Measurements from ENCODE around the gene ANAPC4. TPM values are rescaled to one million over a fixed set of nuclear protein-coding genes. Genes with fewer than 3 reads are reported as not detected.
A peak's percentile ranks its signal among the peaks of the same experiment; 100 is the strongest.

Gene ANAPC4
- total and polyA plus RNA-seq, 4 donors: 25.3 to 56.3 (median 35.2) TPM

DNA sequence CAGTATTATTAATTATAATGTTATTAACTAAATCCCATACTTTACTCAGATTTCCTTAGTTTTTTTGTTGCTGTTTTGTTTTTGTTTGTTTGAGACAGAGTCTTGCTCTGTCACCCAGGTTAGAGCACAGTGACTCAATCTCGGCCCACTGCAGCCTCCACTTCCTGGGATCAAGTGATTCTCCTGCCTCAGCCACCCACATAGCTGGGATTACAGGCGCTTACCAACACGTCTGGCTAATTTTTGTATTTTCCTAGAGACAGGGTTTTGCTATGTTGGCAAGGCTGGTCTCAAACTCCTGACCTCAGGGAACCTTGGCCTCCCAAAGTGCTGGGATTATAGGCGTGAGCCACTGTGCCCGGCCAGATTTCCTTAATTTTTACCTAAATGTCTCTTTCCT is 72.2 kb downstream of the ANAPC4 start:
- DNase-seq (no peak), ATAC-seq (ENCODE audit: low FRiP score) (no peak)
- intact Hi-C loops (cut with DNase I): no loop called here

DNA sequence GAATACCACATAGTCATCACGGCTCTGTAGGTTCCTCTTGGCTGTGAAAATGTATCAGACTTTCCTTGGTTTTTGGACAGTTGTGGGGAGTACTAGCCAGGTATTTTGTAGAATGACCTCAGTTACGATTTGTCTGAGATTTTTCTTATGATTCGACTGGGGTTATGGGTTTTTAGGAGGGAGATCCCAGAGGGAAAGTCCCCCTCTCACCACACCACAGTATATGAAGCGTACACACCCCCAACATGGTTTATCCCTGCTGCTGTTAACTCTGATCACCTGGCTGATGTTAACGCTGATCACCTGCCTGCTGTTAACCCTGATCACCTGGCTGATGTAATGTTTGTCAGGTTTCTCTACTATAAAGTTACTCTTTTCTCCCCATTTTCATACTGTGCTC is 72.6 kb downstream of the ANAPC4 start:
- intact Hi-C loops (cut with DNase I): no loop called here
- H3K27me3 ChIP-seq (ENCODE audit: control insufficient read depth in 1 of 2, insufficient read depth in 2 of 2, low read length in 1 of 2): no peaks in the 10 kb centered on the region
- no peaks in the 10 kb centered on the region for H3K36me3 ChIP-seq (ENCODE audit: control insufficient read depth in 1 of 2, insufficient read depth in 2 of 2, low read length in 1 of 2)
- no peak overlapping the region for H3K27ac ChIP-seq (ENCODE audit: low read depth in 1 of 2, low read length in 2 of 2)
- no peaks in the 10 kb centered on the region for H3K9me3 ChIP-seq (ENCODE audit: control insufficient read depth, low read length)
- no peak overlapping the region for H3K4me3 ChIP-seq (ENCODE audit: low read length in 2 of 2)
- WGBS, 2 donors: 87 to 94% methylated on average over 5 of the region's 5 CpGs
- ATAC-seq (ENCODE audit: low FRiP score) (no peak), DNase-seq (no peak)
- no peaks in the 10 kb centered on the region for H3K4me1 ChIP-seq (ENCODE audit: control insufficient read depth in 1 of 2, insufficient read depth in 2 of 2, low read length in 2 of 2)

More for the DNA sequence above, 72.2 kb downstream of the ANAPC4 start:
- Histone ChIP-seq H3K27me3 (ENCODE audit: control insufficient read depth in 1 of 2, insufficient read depth in 2 of 2, low read length in 1 of 2) (no peaks in the 10 kb centered on the region), H3K27ac (ENCODE audit: low read depth in 1 of 2, low read length in 2 of 2) (no peak overlapping the region), H3K9me3 (ENCODE audit: control insufficient read depth, low read length) (no peaks in the 10 kb centered on the region), H3K4me3 (ENCODE audit: low read length in 2 of 2) (no peak overlapping the region), H3K4me1 (ENCODE audit: control insufficient read depth in 1 of 2, insufficient read depth in 2 of 2, low read length in 2 of 2) (no peaks in the 10 kb centered on the region), H3K36me3 (ENCODE audit: control insufficient read depth in 1 of 2, insufficient read depth in 2 of 2, low read length in 1 of 2) (no peaks in the 10 kb centered on the region)
- 77 to 78% methylated on average over 5 of the region's 5 CpGs for WGBS, 2 donors

DNA sequence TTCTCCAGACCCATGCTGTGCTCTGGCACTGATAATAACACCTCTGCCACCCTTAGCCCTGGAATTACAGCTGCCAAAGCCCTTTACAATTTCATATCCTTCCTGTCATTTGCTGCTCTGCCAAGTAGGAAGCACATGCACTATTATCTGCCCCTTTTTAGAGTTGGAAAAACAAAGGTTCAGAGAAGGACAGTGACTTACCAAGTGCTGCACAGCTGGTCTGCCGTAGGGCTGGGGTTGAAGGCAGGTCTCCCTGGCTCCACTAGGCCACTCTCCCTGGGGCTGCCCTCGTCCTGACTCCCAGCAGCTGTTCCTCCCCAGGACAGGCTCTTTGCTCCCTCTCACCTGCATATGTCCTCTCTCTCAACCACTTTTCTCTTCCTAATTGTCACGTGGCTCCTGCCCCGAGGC is 73.4 kb downstream of the ANAPC4 start:
- H3K9me3 ChIP-seq (ENCODE audit: control insufficient read depth, low read length): no peaks in the 10 kb centered on the region
- intact Hi-C loops (cut with DNase I): no loop called here
- no peaks in the 10 kb centered on the region for H3K27me3 ChIP-seq (ENCODE audit: control insufficient read depth in 1 of 2, insufficient read depth in 2 of 2, low read length in 1 of 2)
- WGBS, 2 donors: 88% methylated on average over 4 of the region's 4 CpGs
- no peak overlapping the region for H3K27ac ChIP-seq (ENCODE audit: low read depth in 1 of 2, low read length in 2 of 2)
- no peaks in the 10 kb centered on the region for H3K4me1 ChIP-seq (ENCODE audit: control insufficient read depth in 1 of 2, insufficient read depth in 2 of 2, low read length in 2 of 2)
- ATAC-seq (ENCODE audit: low FRiP score) (no peak), DNase-seq (no peak)
- H3K36me3 ChIP-seq (ENCODE audit: control insufficient read depth in 1 of 2, insufficient read depth in 2 of 2, low read length in 1 of 2): no peaks in the 10 kb centered on the region
- no peak overlapping the region for H3K4me3 ChIP-seq (ENCODE audit: low read length in 2 of 2)

DNA sequence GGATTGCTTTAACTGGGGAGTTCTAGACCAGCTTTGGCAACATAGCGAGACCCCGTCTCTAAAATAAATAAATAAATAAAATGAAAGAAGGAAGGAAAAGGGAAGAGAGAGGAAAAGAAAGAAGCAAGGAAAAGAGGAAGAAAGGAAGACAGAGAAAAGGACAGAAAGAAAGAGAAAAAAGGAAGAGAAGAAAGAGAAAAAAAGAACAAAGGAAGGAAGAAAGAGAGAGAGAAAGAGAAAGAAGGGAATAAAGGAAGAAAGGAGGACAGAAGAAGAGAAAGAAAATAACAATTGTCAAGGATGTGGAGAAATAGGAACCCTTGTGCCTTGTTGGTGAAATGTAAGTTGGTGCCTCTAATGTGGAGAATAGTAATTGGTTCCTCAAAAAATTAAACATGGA is 74.6 kb downstream of the ANAPC4 start:
- Histone ChIP-seq H3K9me3 (ENCODE audit: control insufficient read depth, low read length) (no peaks in the 10 kb centered on the region), H3K4me1 (ENCODE audit: control insufficient read depth in 1 of 2, insufficient read depth in 2 of 2, low read length in 2 of 2) (no peaks in the 10 kb centered on the region), H3K27me3 (ENCODE audit: control insufficient read depth in 1 of 2, insufficient read depth in 2 of 2, low read length in 1 of 2) (no peaks in the 10 kb centered on the region), H3K4me3 (ENCODE audit: low read length in 2 of 2) (no peak overlapping the region), H3K36me3 (ENCODE audit: control insufficient read depth in 1 of 2, insufficient read depth in 2 of 2, low read length in 1 of 2) (no peaks in the 10 kb centered on the region), H3K27ac (ENCODE audit: low read depth in 1 of 2, low read length in 2 of 2) (no peak overlapping the region)
- DNase-seq: no peak
- ATAC-seq (ENCODE audit: low FRiP score): no peak
- 95 to 98% methylated on average over 2 of the region's 2 CpGs for WGBS, 2 donors
- intact Hi-C loops (cut with DNase I): no loop called here

DNA sequence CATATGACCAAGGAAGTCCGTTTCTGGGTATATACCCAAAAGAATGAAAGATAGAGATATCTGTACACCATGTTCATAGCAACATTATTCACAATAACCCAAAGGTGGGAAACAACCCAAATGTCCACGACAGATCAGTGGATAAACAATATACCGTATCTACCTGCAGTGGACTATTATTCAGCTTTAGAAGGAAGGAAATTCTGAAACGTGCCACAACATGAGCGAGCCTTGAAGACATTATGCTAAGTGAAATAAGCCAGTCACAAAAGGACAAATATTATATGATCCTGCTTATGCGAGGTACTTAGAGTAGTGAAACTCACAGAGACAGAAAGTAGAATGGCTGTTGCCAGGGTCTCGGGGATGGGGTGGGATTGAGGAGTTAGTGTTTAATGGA is 75.0 kb downstream of the ANAPC4 start:
- no peaks in the 10 kb centered on the region for H3K4me1 ChIP-seq (ENCODE audit: control insufficient read depth in 1 of 2, insufficient read depth in 2 of 2, low read length in 2 of 2)
- intact Hi-C loops (cut with DNase I): no loop called here
- no peak overlapping the region for H3K27ac ChIP-seq (ENCODE audit: low read depth in 1 of 2, low read length in 2 of 2)
- ATAC-seq (ENCODE audit: low FRiP score) (no peak), DNase-seq (no peak)
- 92 to 93% methylated on average over 7 of the region's 7 CpGs for WGBS, 2 donors
- no peaks in the 10 kb centered on the region for H3K36me3 ChIP-seq (ENCODE audit: control insufficient read depth in 1 of 2, insufficient read depth in 2 of 2, low read length in 1 of 2)
- no peaks in the 10 kb centered on the region for H3K9me3 ChIP-seq (ENCODE audit: control insufficient read depth, low read length)
- no peaks in the 10 kb centered on the region for H3K27me3 ChIP-seq (ENCODE audit: control insufficient read depth in 1 of 2, insufficient read depth in 2 of 2, low read length in 1 of 2)
- no peak overlapping the region for H3K4me3 ChIP-seq (ENCODE audit: low read length in 2 of 2)

DNA sequence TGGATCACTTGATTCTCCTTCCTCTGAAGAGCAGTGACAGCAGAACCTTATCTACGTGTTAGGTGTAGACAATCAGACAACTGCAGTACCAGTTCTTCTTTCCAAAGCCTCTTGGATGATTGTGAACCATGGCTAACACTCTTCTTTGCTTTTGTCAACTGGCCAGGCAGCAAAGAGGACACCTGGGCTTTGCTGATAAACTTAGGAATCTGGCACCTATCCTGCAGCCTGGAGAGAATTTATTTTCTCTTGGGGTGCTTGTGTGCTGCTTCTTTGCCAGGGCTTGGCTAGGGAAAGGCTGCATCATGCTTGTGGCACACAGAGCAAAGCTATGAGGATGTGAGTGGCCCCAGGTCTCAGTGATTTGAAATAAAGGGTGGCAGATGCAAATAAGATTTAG is 77.4 kb downstream of the ANAPC4 start:
- H3K4me3 ChIP-seq (ENCODE audit: low read length in 2 of 2): no peak overlapping the region
- no peaks in the 10 kb centered on the region for H3K36me3 ChIP-seq (ENCODE audit: control insufficient read depth in 1 of 2, insufficient read depth in 2 of 2, low read length in 1 of 2)
- no peaks in the 10 kb centered on the region for H3K27me3 ChIP-seq (ENCODE audit: control insufficient read depth in 1 of 2, insufficient read depth in 2 of 2, low read length in 1 of 2)
- no peak overlapping the region for H3K27ac ChIP-seq (ENCODE audit: low read depth in 1 of 2, low read length in 2 of 2)
- intact Hi-C loops (cut with DNase I): no loop called here
- no peaks in the 10 kb centered on the region for H3K4me1 ChIP-seq (ENCODE audit: control insufficient read depth in 1 of 2, insufficient read depth in 2 of 2, low read length in 2 of 2)
- ATAC-seq (ENCODE audit: low FRiP score): no peak
- DNase-seq: no peak
- 72 to 75% methylated on average over 1 of the region's 1 CpG for WGBS, 2 donors
- H3K9me3 ChIP-seq (ENCODE audit: control insufficient read depth, low read length): no peaks in the 10 kb centered on the region

DNA sequence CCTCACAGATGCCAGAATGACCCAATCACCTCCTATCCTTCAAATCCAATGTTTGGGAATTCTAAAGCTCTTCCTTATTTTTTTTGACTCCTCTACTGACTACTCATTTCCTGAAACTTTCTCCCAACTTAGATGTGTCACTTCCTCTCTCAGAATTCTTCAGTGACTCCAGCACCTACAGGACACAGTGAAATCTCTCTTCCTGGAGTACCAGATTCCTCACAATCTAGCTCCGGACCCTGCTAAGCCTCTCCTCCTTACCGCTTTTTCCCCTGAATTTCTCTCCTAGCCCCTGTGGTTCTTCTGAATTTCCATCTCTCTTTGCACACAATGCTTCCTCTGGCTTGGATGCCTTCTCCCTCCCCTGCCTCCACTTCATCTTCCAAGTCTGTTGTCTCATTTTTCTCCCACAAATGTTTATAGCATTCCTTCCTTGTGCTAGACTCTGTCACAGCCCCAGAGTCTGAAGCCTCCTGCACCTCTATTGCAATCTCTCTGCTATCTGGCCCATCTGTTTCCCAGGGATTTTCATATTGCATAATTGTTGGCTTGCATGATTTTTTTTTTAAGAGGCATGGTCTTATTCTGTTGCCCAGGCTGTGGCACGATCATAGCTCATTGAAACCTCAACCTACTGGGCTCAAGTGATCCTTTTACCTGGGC is 80.1 kb downstream of the ANAPC4 start:
- intact Hi-C loops (cut with DNase I): no loop called here
- no peaks in the 10 kb centered on the region for H3K36me3 ChIP-seq (ENCODE audit: control insufficient read depth in 1 of 2, insufficient read depth in 2 of 2, low read length in 1 of 2)
- no peak for DNase-seq
- H3K27me3 ChIP-seq (ENCODE audit: control insufficient read depth in 1 of 2, insufficient read depth in 2 of 2, low read length in 1 of 2): no peaks in the 10 kb centered on the region
- H3K4me1 ChIP-seq (ENCODE audit: control insufficient read depth in 1 of 2, insufficient read depth in 2 of 2, low read length in 2 of 2): no peaks in the 10 kb centered on the region
- H3K27ac ChIP-seq (ENCODE audit: low read depth in 1 of 2, low read length in 2 of 2): no peak overlapping the region
- H3K9me3 ChIP-seq (ENCODE audit: control insufficient read depth, low read length): no peaks in the 10 kb centered on the region
- no peak overlapping the region for H3K4me3 ChIP-seq (ENCODE audit: low read length in 2 of 2)
- WGBS, 2 donors: 81 to 85% methylated on average over 3 of the region's 3 CpGs
- ATAC-seq (ENCODE audit: low FRiP score): no peak

DNA sequence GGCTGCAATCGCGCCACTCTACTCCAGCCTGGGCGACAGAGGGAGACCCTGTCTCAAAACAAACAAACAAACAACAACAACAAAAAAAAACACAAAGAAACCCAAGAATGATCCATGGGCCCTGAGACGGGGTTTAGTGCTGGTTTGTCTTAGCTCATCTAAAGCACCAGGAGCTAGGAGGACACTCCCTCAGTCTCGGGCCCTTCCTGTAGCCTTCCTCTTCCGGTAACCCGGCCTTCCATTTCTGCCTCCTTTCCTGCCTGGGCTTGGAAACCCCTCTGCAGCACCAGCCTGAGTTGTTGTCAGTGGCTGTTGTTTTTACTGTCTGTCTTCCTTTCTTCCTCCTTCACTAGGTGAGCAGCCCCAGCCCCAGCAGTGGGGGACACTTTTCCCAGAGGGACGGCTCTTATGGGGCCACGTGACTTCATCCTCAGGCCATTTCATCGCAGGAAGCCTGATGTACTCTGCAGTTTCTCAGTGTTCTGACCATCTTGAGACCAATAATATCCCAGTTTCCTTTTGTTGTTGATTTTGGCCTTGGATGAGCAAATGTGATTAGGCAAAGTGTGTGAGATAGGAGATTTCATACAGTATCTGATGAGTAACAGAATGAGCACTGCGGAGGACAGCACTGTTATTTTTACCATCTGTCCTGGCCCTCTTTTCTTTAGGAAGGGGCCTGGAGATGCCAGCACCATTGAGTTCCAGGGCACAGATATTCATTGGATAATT is 90.1 kb downstream of the ANAPC4 start:
- Histone ChIP-seq H3K27me3 (ENCODE audit: control insufficient read depth in 1 of 2, insufficient read depth in 2 of 2, low read length in 1 of 2) (no peaks in the 10 kb centered on the region), H3K36me3 (ENCODE audit: control insufficient read depth in 1 of 2, insufficient read depth in 2 of 2, low read length in 1 of 2) (no peaks in the 10 kb centered on the region), H3K27ac (ENCODE audit: low read depth in 1 of 2, low read length in 2 of 2) (no peak overlapping the region), H3K4me1 (ENCODE audit: control insufficient read depth in 1 of 2, insufficient read depth in 2 of 2, low read length in 2 of 2) (no peaks in the 10 kb centered on the region), H3K9me3 (ENCODE audit: control insufficient read depth, low read length) (no peaks in the 10 kb centered on the region), H3K4me3 (ENCODE audit: low read length in 2 of 2) (no peak overlapping the region)
- intact Hi-C loops (cut with DNase I): no loop called here
- peak; percentile 47 for ATAC-seq (ENCODE audit: low FRiP score)
- no peak for DNase-seq
- 59 to 71% methylated on average over 11 of the region's 11 CpGs for WGBS, 2 donors

DNA sequence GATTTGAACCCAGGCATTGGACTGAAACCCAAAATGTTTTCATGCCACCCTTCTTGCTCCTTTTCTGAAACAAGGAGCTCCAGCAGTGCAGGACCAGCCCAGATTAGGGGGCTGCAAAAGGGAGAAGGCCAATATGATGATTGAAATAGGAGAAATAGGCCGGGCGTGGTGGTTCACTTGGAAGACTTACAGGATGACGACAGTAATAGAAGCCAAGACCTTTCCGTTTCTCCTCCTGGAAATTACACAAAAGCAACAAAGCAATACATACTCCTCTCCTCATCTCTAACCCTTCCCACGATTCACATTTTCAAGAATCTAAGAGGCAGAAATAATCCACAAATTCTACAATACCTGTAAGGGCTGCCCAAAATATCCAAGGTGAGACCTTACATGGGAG is 90.8 kb downstream of the ANAPC4 start:
- no peaks in the 10 kb centered on the region for H3K36me3 ChIP-seq (ENCODE audit: control insufficient read depth in 1 of 2, insufficient read depth in 2 of 2, low read length in 1 of 2)
- ATAC-seq (ENCODE audit: low FRiP score): no peak
- no peaks in the 10 kb centered on the region for H3K27me3 ChIP-seq (ENCODE audit: control insufficient read depth in 1 of 2, insufficient read depth in 2 of 2, low read length in 1 of 2)
- WGBS, 2 donors: 74 to 80% methylated on average over 5 of the region's 5 CpGs
- intact Hi-C loops (cut with DNase I): no loop called here
- DNase-seq: no peak
- no peaks in the 10 kb centered on the region for H3K9me3 ChIP-seq (ENCODE audit: control insufficient read depth, low read length)
- H3K27ac ChIP-seq (ENCODE audit: low read depth in 1 of 2, low read length in 2 of 2): no peak overlapping the region
- H3K4me1 ChIP-seq (ENCODE audit: control insufficient read depth in 1 of 2, insufficient read depth in 2 of 2, low read length in 2 of 2): no peaks in the 10 kb centered on the region
- no peak overlapping the region for H3K4me3 ChIP-seq (ENCODE audit: low read length in 2 of 2)

Measured in aorta (tissue), 5 donors.